ENCODE measurements around the gene ADGRG1.

DNA sequence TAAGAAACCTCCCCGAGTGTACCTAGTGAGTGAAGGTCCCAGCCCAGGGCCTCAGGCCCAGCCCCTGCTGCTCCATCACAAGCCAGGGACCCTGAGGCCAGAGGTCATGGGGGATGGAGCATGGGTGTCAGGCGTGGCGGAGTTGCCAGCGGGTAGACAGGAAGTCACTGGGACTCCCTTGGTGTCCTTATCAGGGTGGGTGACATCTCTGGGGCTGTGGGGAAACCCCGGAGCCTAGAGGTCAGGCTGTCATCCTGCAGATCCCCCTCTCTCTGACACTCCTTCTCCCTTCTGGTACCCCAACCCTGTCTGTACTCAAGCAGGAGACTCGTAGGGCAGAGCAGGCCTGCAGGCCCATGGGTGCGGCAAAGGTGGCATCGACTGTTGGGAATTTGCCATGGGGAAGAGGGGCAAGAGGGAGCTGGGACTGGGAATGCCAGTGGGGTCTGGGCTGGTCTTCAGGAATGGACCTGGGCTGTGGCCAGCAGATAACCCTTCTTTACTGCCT lies 10.8 kb upstream of the ADGRG1 start:
- TF ChIP-seq EP300 (IDR thresholded peaks at IDR 0.05) (no peak), POLR2A (IDR thresholded peaks at IDR 0.05) (no peak), POLR2AphosphoS5 (IDR thresholded peaks at IDR 0.05) (no peak)
- TF ChIP-seq, protein P1, sequence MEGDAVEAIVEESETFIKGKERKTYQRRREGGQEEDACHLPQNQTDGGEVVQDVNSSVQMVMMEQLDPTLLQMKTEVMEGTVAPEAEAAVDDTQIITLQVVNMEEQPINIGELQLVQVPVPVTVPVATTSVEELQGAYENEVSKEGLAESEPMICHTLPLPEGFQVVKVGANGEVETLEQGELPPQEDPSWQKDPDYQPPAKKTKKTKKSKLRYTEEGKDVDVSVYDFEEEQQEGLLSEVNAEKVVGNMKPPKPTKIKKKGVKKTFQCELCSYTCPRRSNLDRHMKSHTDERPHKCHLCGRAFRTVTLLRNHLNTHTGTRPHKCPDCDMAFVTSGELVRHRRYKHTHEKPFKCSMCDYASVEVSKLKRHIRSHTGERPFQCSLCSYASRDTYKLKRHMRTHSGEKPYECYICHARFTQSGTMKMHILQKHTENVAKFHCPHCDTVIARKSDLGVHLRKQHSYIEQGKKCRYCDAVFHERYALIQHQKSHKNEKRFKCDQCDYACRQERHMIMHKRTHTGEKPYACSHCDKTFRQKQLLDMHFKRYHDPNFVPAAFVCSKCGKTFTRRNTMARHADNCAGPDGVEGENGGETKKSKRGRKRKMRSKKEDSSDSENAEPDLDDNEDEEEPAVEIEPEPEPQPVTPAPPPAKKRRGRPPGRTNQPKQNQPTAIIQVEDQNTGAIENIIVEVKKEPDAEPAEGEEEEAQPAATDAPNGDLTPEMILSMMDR (IDR thresholded peaks at IDR 0.05), result no peak
